K562 (cell line): Measurements from ENCODE around the gene ART1. TPM values are rescaled to one million over a fixed set of nuclear protein-coding genes. Genes with fewer than 3 reads are reported as not detected.

Source experiments
- ATAC-seq: fragments of 200-7000 bp; cut with Tn5 transposase; 3 replicates; pipeline ENCODE4 v1.9.1; 2020; ENCODE audit warnings: moderate library complexity
- BruUV-seq: library from RNA; stranded (reverse); fragments of 400-500 nt; replicated peaks from 2 replicates; lab custom pipeline; 2021; lab: Mats Ljungman, UMichigan
- CTCF ChIA-PET: fragments of 300-600 bp; formaldehyde crosslinking; extraction: SDS; loops from one replicate; lab custom pipeline; 2021; ENCODE audit warnings: low intra/inter-chr PET ratio; lab: Yijun Ruan, JAX
- POLR2A ChIA-PET: fragments of 300-600, 350-650 bp; sonication (Branson Sonifier 250); formaldehyde crosslinking; extraction: SDS; loops from one replicate; lab custom pipeline; 2021; ENCODE audit warnings: antibody characterized with exemption, inconsistent platforms; lab: Yijun Ruan, JAX
- DNase-seq, 4 experiments: peaks; one replicate each; pipeline versions ENCODE4 v3.0.0 to v3.0.0-alpha.2; 2011 to 2018; ENCODE audit warnings: low spot score in 3 of 4, mixed read lengths in 3 of 4; ENCODE audit errors: extremely low read depth in 1 of 4
- FAIRE-seq: peaks from 2 replicates; lab custom pipeline; 2011; peaks lifted over from hg19 to GRCh38; lab: Jason Lieb, UNC
- H2AFZ ChIP-seq: 2 replicates; pipeline ENCODE4 v1.6.0; 2011; ENCODE audit warnings: low read depth, low read length, control low read depth, inconsistent platforms
- H3K27ac ChIP-seq: fragments of 200-600 bp; 3 replicates; pipeline ENCODE4 v1.8.0; 2011; ENCODE audit warnings: low read depth, mild to moderate bottlenecking, control low read depth, inconsistent platforms, low read length, moderate library complexity, mixed read lengths; ENCODE audit errors: extremely low read depth
- H3K27me3 ChIP-seq, 2 experiments: fragments of 300-600 bp in 1 of 2; 2 replicates in 1 of 2; 3 replicates in 1 of 2; pipeline versions ENCODE4 v1.6.0 to v1.8.0; 2011; ENCODE audit warnings: inconsistent platforms in 2 of 2, low read length in 2 of 2, mild to moderate bottlenecking in 1 of 2, mixed read lengths in 1 of 2, moderate library complexity in 1 of 2; ENCODE audit not compliant: control insufficient read depth in 2 of 2, insufficient read depth in 2 of 2
- H3K36me3 ChIP-seq: fragments of 300-600 bp; 3 replicates; pipeline ENCODE4 v1.8.0; 2011; ENCODE audit warnings: mild to moderate bottlenecking, low read length, inconsistent platforms; ENCODE audit not compliant: control insufficient read depth, insufficient read depth
- H3K4me1 ChIP-seq, 2 experiments: fragments of 200-600 bp in 1 of 2; replicated peaks in 1 of 2; 2 replicates in 1 of 2; 3 replicates in 1 of 2; pipeline versions ENCODE4 v1.5.1 to v1.8.0; 2011; ENCODE audit warnings: inconsistent platforms in 2 of 2, low read length in 2 of 2, mild to moderate bottlenecking in 1 of 2, mixed read lengths in 1 of 2, moderate library complexity in 1 of 2; ENCODE audit not compliant: control insufficient read depth in 2 of 2, insufficient read depth in 2 of 2
- H3K4me2 ChIP-seq: 2 replicates; pipeline ENCODE4 v1.6.1; 2011; ENCODE audit warnings: low read length, control low read depth, inconsistent platforms, mixed read lengths; ENCODE audit not compliant: insufficient read depth
- H3K4me3 ChIP-seq: fragments of 200-600 bp; sonication (generic), shearing (Covaris generic); 2 replicates; pipeline ENCODE4 v1.5.1; 2016; ENCODE audit warnings: control low read depth, inconsistent platforms
- H3K79me2 ChIP-seq: fragments of 200-600 bp; 3 replicates; pipeline ENCODE4 v1.8.0; 2011; ENCODE audit warnings: low read length, inconsistent platforms; ENCODE audit not compliant: control insufficient read depth, insufficient read depth
- H3K9ac ChIP-seq, 2 experiments: 2 replicates each; pipeline versions ENCODE4 v1.6.0 to v1.6.1; 2011; ENCODE audit warnings: low read depth in 2 of 2, low read length in 2 of 2, control low read depth in 1 of 2, inconsistent platforms in 1 of 2, mild to moderate bottlenecking in 1 of 2, mixed read lengths in 1 of 2; ENCODE audit not compliant: insufficient read depth in 1 of 2
- H3K9me1 ChIP-seq: one replicate; pipeline ENCODE4 v1.6.0; 2011; ENCODE audit warnings: inconsistent platforms, mild to moderate bottlenecking, low read length, moderate library complexity; ENCODE audit not compliant: control insufficient read depth, insufficient read depth
- H3K9me3 ChIP-seq: replicated peaks from 2 replicates; pipeline ENCODE4 v1.5.1; 2011; ENCODE audit warnings: low read depth, low read length, inconsistent platforms; ENCODE audit not compliant: control insufficient read depth, insufficient read depth
- H4K20me1 ChIP-seq: replicated peaks from 2 replicates; pipeline ENCODE4 v1.6.1; 2011; ENCODE audit warnings: low read length, inconsistent platforms, mixed read lengths; ENCODE audit not compliant: control insufficient read depth, insufficient read depth
- AFF1 ChIP-seq, 2 experiments: fragments of 450-650 bp; IDR thresholded peaks; 2 replicates each; pipeline ENCODE4 v1.6.1; 2018; ENCODE audit warnings: mild to moderate bottlenecking in 2 of 2, low read depth in 1 of 2; ENCODE audit not compliant: partially characterized antibody in 2 of 2
- ATF4 ChIP-seq: fragments of 450-650 bp; formaldehyde crosslinking; IDR thresholded peaks from 2 replicates; pipeline ENCODE4 v1.4.0; 2022; ENCODE audit warnings: mild to moderate bottlenecking, moderate library complexity
- CBFA2T3 ChIP-seq: fragments of 450-650 bp; IDR thresholded peaks from 2 replicates; pipeline ENCODE4 v1.6.1; 2017
- CHCHD3 ChIP-seq: fragments of 250-450 bp; sonication (Bioruptor Pico); IDR thresholded peaks from 2 replicates; pipeline ENCODE4 v2.1.2; 2022; ENCODE audit warnings: mild to moderate bottlenecking
- ETS2 ChIP-seq: IDR thresholded peaks from 2 replicates; pipeline ENCODE4 v1.6.1; 2016; ENCODE audit warnings: borderline replicate concordance, missing genetic modification characterization, mild to moderate bottlenecking, moderate library complexity, missing compliant biosample characterization; ENCODE audit not compliant: poor library complexity, severe bottlenecking
- GTF2F1 ChIP-seq: IDR thresholded peaks from 2 replicates; pipeline ENCODE4 v1.6.1; 2011; ENCODE audit warnings: low read depth, low read length, improper control_type of control experiment
- MCM5 ChIP-seq: fragments of 450-650 bp; IDR thresholded peaks from 2 replicates; pipeline ENCODE4 v1.6.1; 2016; ENCODE audit warnings: low read depth
- NELFE ChIP-seq: IDR thresholded peaks from 2 replicates; pipeline ENCODE4 v1.6.1; 2011; ENCODE audit warnings: mild to moderate bottlenecking; ENCODE audit not compliant: insufficient read depth, insufficient read length
- RBM17 ChIP-seq: fragments of 200-400 bp; formaldehyde crosslinking; IDR thresholded peaks from 2 replicates; pipeline ENCODE4 v1.6.1; 2017; ENCODE audit warnings: low read depth, mild to moderate bottlenecking, low read length, borderline replicate concordance
- SNAPC5 ChIP-seq: fragments of 250-450 bp; sonication (Bioruptor Pico); IDR thresholded peaks from 2 replicates; pipeline ENCODE4 v1.8.0; 2021; ENCODE audit warnings: moderate library complexity, mild to moderate bottlenecking, inconsistent platforms
- SREBF2 ChIP-seq: sonication (generic); formaldehyde crosslinking; IDR thresholded peaks from 2 replicates; pipeline ENCODE4 v1.4.0; 2020; ENCODE audit warnings: mild to moderate bottlenecking, missing genetic modification reagents
- TEAD1 ChIP-seq, 2 experiments: fragments of 450-650 bp in 1 of 2; sonication (generic) in 1 of 2; formaldehyde crosslinking; IDR thresholded peaks; 2 replicates each; pipeline versions ENCODE4 v1.4.0 to v1.8.0; 2020 to 2022; ENCODE audit warnings: mild to moderate bottlenecking in 2 of 2, missing genetic modification reagents in 1 of 2
- THAP7 ChIP-seq: fragments of 250-450 bp; sonication (Bioruptor Pico); IDR thresholded peaks from 2 replicates; pipeline ENCODE4 v1.5.0; 2021
- TRIM24 ChIP-seq, 2 experiments: fragments of 450-650 bp; IDR thresholded peaks; 2 replicates each; pipeline ENCODE4 v1.6.1; 2016
- USF2 ChIP-seq: sonication (generic); formaldehyde crosslinking; IDR thresholded peaks from 2 replicates; pipeline ENCODE4 v1.5.0; 2020; ENCODE audit warnings: missing genetic modification reagents
- ZBED1 ChIP-seq: IDR thresholded peaks from 2 replicates; pipeline ENCODE4 v1.6.1; 2014
- ZNF224 ChIP-seq: sonication (generic); formaldehyde crosslinking; IDR thresholded peaks from 2 replicates; pipeline ENCODE4 v1.8.0; 2022; ENCODE audit warnings: mild to moderate bottlenecking, missing genetic modification reagents
- ZNF324 ChIP-seq: fragments of 250-450 bp; sonication (Bioruptor Pico); IDR thresholded peaks from 2 replicates; pipeline ENCODE4 v1.4.0; 2020; ENCODE audit warnings: mild to moderate bottlenecking
- WGBS: fragments of 100-300 bp; shearing (Covaris generic); methylation state at CpG from one replicate; pipeline ENCODE4 v1.1.6; 2016; ENCODE audit warnings: low coverage, mixed read lengths; ENCODE audit not compliant: insufficient coverage; ENCODE audit errors: missing lambda C conversion rate; 5-methylcytosine and 5-hydroxymethylcytosine counted together
- in situ Hi-C: fragments of 300-500 bp; cut with MboI; formaldehyde crosslinking; loops from 4 replicates; pipeline ENCODE4 v1.15.0; 2018; ENCODE audit warnings: inconsistent platforms, mixed read lengths
- intact Hi-C: fragments of 100-400 bp; cut with micrococcal nuclease; formaldehyde crosslinking; loops from 2 replicates; pipeline ENCODE4 v1.14.2; 2022
- polyA plus RNA-seq, 8 experiments: library from polyadenylated mRNA; depleted of rRNA in 4 of 8; stranded (reverse) in 5 of 8; unstranded in 3 of 8; fragments of >200 nt; fragmentation: Nextera tagmentation in 2 of 8; fragmentation: Illumina TruSeq in 1 of 8; extraction: Ambion mirVana in 2 of 8; extraction: Trizol in 1 of 8; gene quantifications; 2 replicates each; pipeline versions ENCODE4 v1.2.1 to v1.2.3, GENCODE V29; 2011 to 2014; ENCODE audit warnings: inconsistent platforms in 1 of 8, missing spikeins in 1 of 8
- total RNA-seq, 7 experiments: library from RNA; depleted of rRNA in 6 of 7; stranded (reverse); fragments of >200 nt in 6 of 7; fragmentation: Illumina TruSeq in 2 of 7; extraction: Trizol in 2 of 7; gene quantifications; 2 replicates each; pipeline versions ENCODE4 v1.2.1 to v1.2.3, GENCODE V29; 2011 to 2021; ENCODE audit warnings: low replicate concordance in 1 of 7

The ART1 gene
- total and polyA plus RNA-seq, 9 of the 15 experiments (the other 6 are each of a cell fraction or from before 2014, with no cell fraction given), result not detected

- H3K36me3 ChIP-seq, result no peaks in the 10 kb centered on the region
- no peaks in the 10 kb centered on the region for H3K79me2 ChIP-seq
- H3K9ac ChIP-seq, result no peak overlapping the region
- H2AFZ ChIP-seq, result no peak overlapping the region
- H3K9me1 ChIP-seq, result no peaks in the 10 kb centered on the region
- no peaks in the 10 kb centered on the region for H4K20me1 ChIP-seq
- no peak for DNase-seq
- no peak overlapping the region for H3K27ac ChIP-seq
- BruUV-seq, result no TSS peak
- no peak for ATAC-seq
- no peak for FAIRE-seq
- in situ Hi-C loops (no loop called here), intact Hi-C loops (no loop called here)
- H3K4me1 ChIP-seq, result peaks cover 10 to 21% of the 10 kb centered on the region in 2 experiments; a peak in 4 of 5 replicates
- H3K4me2 ChIP-seq, result no peak overlapping the region
- TF ChIP-seq AFF1 (IDR thresholded peaks at IDR 0.05; ENCODE audit: low read depth in 1 of 2, partially characterized antibody in 2 of 2) (no peak), MCM5 (no peak), TEAD1 (CRISPR knock-in tag; IDR thresholded peaks at IDR 0.05) (no peak), TRIM24 (IDR thresholded peaks at IDR 0.05) (no peak), RBM17 (no peak), ZBED1 (no peak), NELFE (no peak), ZNF224 (CRISPR knock-in tag) (no peak), ETS2 (no peak), CHCHD3 (CRISPR knock-in tag) (no peak), USF2 (CRISPR knock-in tag) (no peak), ZNF324 (CRISPR knock-in tag) (no peak), GTF2F1 (no peak), ATF4 (CRISPR knock-in tag) (no peak), SNAPC5 (CRISPR knock-in tag) (no peak), SREBF2 (no peak), THAP7 (CRISPR knock-in tag) (no peak), CBFA2T3 (no peak)
- H3K4me3 ChIP-seq, result no peak overlapping the region
- ChIA-PET CTCF (no interaction called here), POLR2A (interaction anchor here (1.5 kb wide), 1 partner anchor 26 kb away, joined by 5 read pairs; no protein-coding TSS in a partner anchor)
- H3K9me3 ChIP-seq, result no peaks in the 10 kb centered on the region
- H3K27me3 ChIP-seq, result peaks cover 19 to 55% of the 10 kb centered on the region in 2 experiments
- 8% methylated on average over 5 of the region's 5 CpGs for WGBS
Observed at GRCh38 chr11:3638513-3638912, 6.4 kb upstream of the ART1 start.
